HepG2 (cell line): ENCODE results near the gene TRPV2. TPM values are rescaled to one million over a fixed set of nuclear protein-coding genes. Genes with fewer than 3 reads are reported as not detected.

Experiments used
- ATAC-seq: fragments of 200-7000 bp; cut with Tn5 transposase; 3 replicates; pipeline ENCODE4 v1.9.1; 2020; ENCODE audit warnings: mild to moderate bottlenecking, moderate library complexity
- BruUV-seq: library from RNA; stranded (reverse); fragments of 400-500 nt; replicated peaks from 2 replicates; lab custom pipeline; 2021; lab: Mats Ljungman, UMichigan
- CTCF ChIA-PET: fragments of 300-600 bp; formaldehyde crosslinking; extraction: SDS; loops from one replicate; lab custom pipeline; 2021; ENCODE audit warnings: low total read pairs, inconsistent platforms, low intra/inter-chr PET ratio; lab: Yijun Ruan, JAX
- POLR2A ChIA-PET: fragments of 350-600 bp; sonication (Branson Sonifier 250); formaldehyde crosslinking; loops from one replicate; lab custom pipeline; 2020; ENCODE audit warnings: antibody characterized with exemption, inconsistent platforms; lab: Yijun Ruan, JAX
- DNase-seq: peaks from one replicate; pipeline ENCODE4 v3.0.0-alpha.2; 2015; ENCODE audit warnings: low spot score
- FAIRE-seq: peaks from 3 replicates; lab custom pipeline; 2011; peaks lifted over from hg19 to GRCh38; lab: Jason Lieb, UNC
- H2AFZ ChIP-seq: one replicate; pipeline ENCODE4 v1.6.1; 2011; ENCODE audit warnings: low read length, inconsistent platforms
- H3K27ac ChIP-seq: fragments of 300-600 bp; 3 replicates; pipeline ENCODE4 v1.8.0; 2011; ENCODE audit warnings: mixed run types, mild to moderate bottlenecking, mixed read lengths, low read length, inconsistent platforms; ENCODE audit not compliant: insufficient read depth; ENCODE audit errors: extremely low read length
- H3K27me3 ChIP-seq, 2 experiments: fragments of 200-600 bp in 1 of 2; 2 replicates in 1 of 2; 3 replicates in 1 of 2; pipeline versions ENCODE4 v1.6.0 to v1.8.0; 2011; ENCODE audit warnings: low read length in 2 of 2, mild to moderate bottlenecking in 2 of 2, moderate library complexity in 2 of 2, inconsistent platforms in 1 of 2; ENCODE audit not compliant: insufficient read depth in 2 of 2, control insufficient read depth in 1 of 2
- H3K36me3 ChIP-seq, 2 experiments: fragments of 200-600 bp in 1 of 2; replicated peaks in 1 of 2; 2 replicates in 1 of 2; 3 replicates in 1 of 2; pipeline versions ENCODE4 v1.5.1 to v1.8.0; 2011; ENCODE audit warnings: low read length in 2 of 2, inconsistent platforms in 1 of 2; ENCODE audit not compliant: insufficient read depth in 2 of 2, control insufficient read depth in 1 of 2
- H3K4me1 ChIP-seq: 2 replicates; pipeline ENCODE4 v1.5.1; 2012; ENCODE audit warnings: low read length, inconsistent platforms; ENCODE audit not compliant: insufficient read depth
- H3K4me2 ChIP-seq: 2 replicates; pipeline ENCODE4 v1.6.0; 2011; ENCODE audit warnings: low read depth, low read length, inconsistent platforms
- H3K4me3 ChIP-seq, 3 experiments: fragments of 200-600 bp in 1 of 3; sonication (generic), shearing (Covaris generic) in 1 of 3; replicated peaks in 1 of 3; 2 replicates each; pipeline ENCODE4 v1.5.1; 2011 to 2016; ENCODE audit warnings: low read length in 3 of 3, inconsistent platforms in 2 of 3, low read depth in 2 of 3, mild to moderate bottlenecking in 2 of 3, control low read depth in 1 of 3, mixed read lengths in 1 of 3; ENCODE audit not compliant: insufficient read depth in 1 of 3
- H3K79me2 ChIP-seq: one replicate; pipeline ENCODE4 v1.6.1; 2011; ENCODE audit warnings: low read length, inconsistent platforms; ENCODE audit not compliant: insufficient read depth
- H3K9ac ChIP-seq: 2 replicates; pipeline ENCODE4 v1.6.0; 2011; ENCODE audit warnings: mild to moderate bottlenecking, low read depth, low read length, inconsistent platforms; ENCODE audit not compliant: insufficient read depth
- H3K9me3 ChIP-seq: 2 replicates; pipeline ENCODE4 v1.5.1; 2012; ENCODE audit warnings: mild to moderate bottlenecking, low read length
- H4K20me1 ChIP-seq: 2 replicates; pipeline ENCODE4 v1.6.0; 2011; ENCODE audit warnings: inconsistent platforms, mild to moderate bottlenecking, low read length, moderate library complexity; ENCODE audit not compliant: insufficient read depth
- SRF ChIP-seq: IDR thresholded peaks from 2 replicates; pipeline ENCODE4 v1.6.1; 2011; ENCODE audit warnings: mild to moderate bottlenecking, low read depth, low read length, moderate library complexity
- TGIF2 ChIP-seq: IDR thresholded peaks from 2 replicates; pipeline ENCODE4 v1.6.1; 2016; ENCODE audit warnings: control low read depth, missing compliant biosample characterization
- ZNF260 ChIP-seq: sonication (generic); formaldehyde crosslinking; IDR thresholded peaks from 2 replicates; pipeline ENCODE4 v1.4.0; 2020; ENCODE audit warnings: missing genetic modification reagents, low read depth, mild to moderate bottlenecking, borderline replicate concordance
- ZNF354B ChIP-seq: sonication (generic); formaldehyde crosslinking; IDR thresholded peaks from 2 replicates; pipeline ENCODE4 v1.8.0; 2022; ENCODE audit warnings: mild to moderate bottlenecking, missing genetic modification reagents
- ZSCAN25 ChIP-seq: sonication (generic); formaldehyde crosslinking; IDR thresholded peaks from 2 replicates; pipeline ENCODE4 v1.8.0; 2022; ENCODE audit warnings: mild to moderate bottlenecking, missing genetic modification reagents
- ZSCAN9 ChIP-seq: IDR thresholded peaks from 2 replicates; pipeline ENCODE4 v1.6.1; 2016; ENCODE audit warnings: borderline replicate concordance
- WGBS: methylation state at CpG from one replicate; pipeline ENCODE4 v1.1.6; 2017; ENCODE audit warnings: low lambda C conversion rate; 5-methylcytosine and 5-hydroxymethylcytosine counted together
- in situ Hi-C: cut with HindIII; loops from 2 replicates; pipeline ENCODE4 v1.10.0; 2017; ENCODE audit warnings: low pct_unique_long_range_greater_than_20kb; ENCODE audit not compliant: extremely low pct_ligation_motif_present
- intact Hi-C: fragments of 100-400 bp; cut with micrococcal nuclease; formaldehyde crosslinking; loops from one replicate; pipeline ENCODE4 v1.10.0; 2022; ENCODE audit not compliant: unreplicated experiment
- polyA plus RNA-seq, 8 experiments: library from polyadenylated mRNA; depleted of rRNA in 3 of 8; stranded (reverse) in 7 of 8; unstranded in 1 of 8; fragments of >200 nt; fragmentation: Illumina TruSeq in 4 of 8; extraction: Trizol in 4 of 8; gene quantifications; 2 replicates each; pipeline versions ENCODE4 v1.2.1 to v1.2.3, GENCODE V29; 2011 to 2016; ENCODE audit warnings: low read depth in 4 of 8, missing spikeins in 1 of 8, mixed read lengths in 1 of 8; ENCODE audit not compliant: insufficient read depth in 1 of 8
- total RNA-seq, 5 experiments: library from RNA; depleted of rRNA; stranded (reverse); fragments of >200 nt; fragmentation: Illumina TruSeq; extraction: Trizol; gene quantifications; 2 replicates each; pipeline ENCODE4 v1.2.3, GENCODE V29; 2016; ENCODE audit warnings: low read depth in 1 of 5
- TF ChIP-seq, protein P1 (sequence below): sonication (generic); formaldehyde crosslinking; IDR thresholded peaks from 2 replicates; pipeline ENCODE4 v1.4.0; 2020; ENCODE audit warnings: missing genetic modification reagents

Gene TRPV2
- total and polyA plus RNA-seq, 2 of the 13 experiments (the other 11 are each of a cell fraction or from before 2014, with no cell fraction given): 13.6 to 21.3 TPM

DNA sequence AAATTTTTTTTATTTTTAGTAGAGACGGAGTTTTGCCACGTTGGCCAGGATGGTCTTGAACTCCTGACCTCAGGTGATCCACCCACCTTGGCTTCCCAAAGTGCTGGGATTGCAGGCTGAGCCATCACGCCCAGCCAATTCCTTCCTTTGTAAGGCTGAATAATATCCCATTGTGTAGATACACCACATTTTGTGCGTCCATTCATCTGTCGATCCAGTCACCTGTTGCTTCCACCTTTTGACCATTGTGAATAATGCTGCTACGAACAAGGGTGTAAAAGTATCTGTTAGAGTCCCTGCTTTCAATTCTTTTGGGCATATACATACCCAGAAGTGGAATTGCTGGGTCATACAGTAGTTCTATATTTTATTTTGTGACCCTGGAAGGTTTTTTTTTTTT lies 15.3 kb downstream of the TRPV2 start:
- FAIRE-seq (no peak), ATAC-seq (no peak), DNase-seq (no peak)
- no peaks in the 10 kb centered on the region for H4K20me1 ChIP-seq
- TF ChIP-seq TGIF2 (CRISPR knock-in tag): no peak
- no peak for TF ChIP-seq ZSCAN9
- TF ChIP-seq SRF: no peak
- no peak for TF ChIP-seq ZNF260 (CRISPR knock-in tag)
- TF ChIP-seq, protein P1, sequence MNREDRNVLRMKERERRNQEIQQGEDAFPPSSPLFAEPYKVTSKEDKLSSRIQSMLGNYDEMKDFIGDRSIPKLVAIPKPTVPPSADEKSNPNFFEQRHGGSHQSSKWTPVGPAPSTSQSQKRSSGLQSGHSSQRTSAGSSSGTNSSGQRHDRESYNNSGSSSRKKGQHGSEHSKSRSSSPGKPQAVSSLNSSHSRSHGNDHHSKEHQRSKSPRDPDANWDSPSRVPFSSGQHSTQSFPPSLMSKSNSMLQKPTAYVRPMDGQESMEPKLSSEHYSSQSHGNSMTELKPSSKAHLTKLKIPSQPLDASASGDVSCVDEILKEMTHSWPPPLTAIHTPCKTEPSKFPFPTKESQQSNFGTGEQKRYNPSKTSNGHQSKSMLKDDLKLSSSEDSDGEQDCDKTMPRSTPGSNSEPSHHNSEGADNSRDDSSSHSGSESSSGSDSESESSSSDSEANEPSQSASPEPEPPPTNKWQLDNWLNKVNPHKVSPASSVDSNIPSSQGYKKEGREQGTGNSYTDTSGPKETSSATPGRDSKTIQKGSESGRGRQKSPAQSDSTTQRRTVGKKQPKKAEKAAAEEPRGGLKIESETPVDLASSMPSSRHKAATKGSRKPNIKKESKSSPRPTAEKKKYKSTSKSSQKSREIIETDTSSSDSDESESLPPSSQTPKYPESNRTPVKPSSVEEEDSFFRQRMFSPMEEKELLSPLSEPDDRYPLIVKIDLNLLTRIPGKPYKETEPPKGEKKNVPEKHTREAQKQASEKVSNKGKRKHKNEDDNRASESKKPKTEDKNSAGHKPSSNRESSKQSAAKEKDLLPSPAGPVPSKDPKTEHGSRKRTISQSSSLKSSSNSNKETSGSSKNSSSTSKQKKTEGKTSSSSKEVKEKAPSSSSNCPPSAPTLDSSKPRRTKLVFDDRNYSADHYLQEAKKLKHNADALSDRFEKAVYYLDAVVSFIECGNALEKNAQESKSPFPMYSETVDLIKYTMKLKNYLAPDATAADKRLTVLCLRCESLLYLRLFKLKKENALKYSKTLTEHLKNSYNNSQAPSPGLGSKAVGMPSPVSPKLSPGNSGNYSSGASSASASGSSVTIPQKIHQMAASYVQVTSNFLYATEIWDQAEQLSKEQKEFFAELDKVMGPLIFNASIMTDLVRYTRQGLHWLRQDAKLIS: no peak
- TF ChIP-seq ZNF354B (CRISPR knock-in tag): no peak
- TF ChIP-seq ZSCAN25 (CRISPR knock-in tag): no peak
- BruUV-seq: no TSS peak
- no peaks in the 10 kb centered on the region for H3K27me3 ChIP-seq
- no peak overlapping the region for H3K4me3 ChIP-seq
- WGBS: 85% methylated on average over 6 of the region's 6 CpGs
- no peak overlapping the region for H3K9ac ChIP-seq
- H3K36me3 ChIP-seq: no peaks in the 10 kb centered on the region
- H3K4me1 ChIP-seq: peaks cover 41% of the 10 kb centered on the region
- H3K79me2 ChIP-seq: no peaks in the 10 kb centered on the region
- intact Hi-C loops: no loop called here
- H3K27ac ChIP-seq: no peak overlapping the region
- no peak overlapping the region for H2AFZ ChIP-seq
- POLR2A ChIA-PET: interaction anchor here (7.3 kb wide), 1 partner anchor 12 kb away, joined by 159 read pairs; no protein-coding TSS in a partner anchor
- no peak overlapping the region for H3K4me2 ChIP-seq
- no peaks in the 10 kb centered on the region for H3K9me3 ChIP-seq
- in situ Hi-C loops: no loop called here
- CTCF ChIA-PET: no interaction called here
